ENCODE results near the gene ATG14. TPM values are rescaled to one million over a fixed set of nuclear protein-coding genes. Genes with fewer than 3 reads are reported as not detected.
A peak's percentile ranks its signal among the peaks of the same experiment; 100 is the strongest.

ATG14 gene
- polyA plus RNA-seq, 3 donors, result 1.8 to 6.8 (median 3.3) TPM

- Histone ChIP-seq H3K4me1 (ENCODE audit: control insufficient read depth in 1 of 2, insufficient read depth in 2 of 2, low read length in 2 of 2) (peaks cover 11 to 13% of the 10 kb centered on the region in 2 donors), H3K4me2 (replicated peaks; ENCODE audit: extremely low read depth, low read length, poor library complexity, severe bottlenecking) (no peak overlapping the region), H3K36me3 (replicated peaks in 1 of 2; ENCODE audit: control insufficient read depth in 1 of 2, insufficient read depth in 2 of 2, low read length in 2 of 2) (no peaks in the 10 kb centered on the region), H3K27me3 (ENCODE audit: control insufficient read depth in 2 of 2, insufficient read depth in 2 of 2, low read length in 2 of 2) (no peaks in the 10 kb centered on the region), H4K20me1 (ENCODE audit: insufficient read depth, low read length) (no peaks in the 10 kb centered on the region), H3K9ac (ENCODE audit: insufficient read depth, low read length, poor library complexity, severe bottlenecking) (no peak overlapping the region), H3K27ac (ENCODE audit: low read depth in 1 of 2, low read length in 2 of 2) (no peak overlapping the region), H3K9me3 (replicated peaks in 1 of 2; ENCODE audit: control insufficient read depth in 1 of 2, insufficient read depth in 1 of 2, low read length in 2 of 2) (no peaks in the 10 kb centered on the region), H3K4me3 (replicated peaks in 1 of 3; ENCODE audit: low read depth in 2 of 3, low read length in 3 of 3) (no peak overlapping the region), H2AFZ (ENCODE audit: insufficient read depth, low read depth, low read length, poor library complexity, severe bottlenecking) (no peak overlapping the region), H3K79me2 (ENCODE audit: insufficient read depth, low read length) (no peaks in the 10 kb centered on the region)
- H3K27ac Mint-ChIP-seq, result no peak overlapping the region
- H3K27me3 Mint-ChIP-seq (ENCODE audit: low read depth in 3 of 3), result peaks cover 0 to 4% (median 0%) of the 10 kb centered on the region in 3 donors
- no peaks in the 10 kb centered on the region for H3K36me3 Mint-ChIP-seq
- no peak for DNase-seq
- no peak for TF ChIP-seq CTCF (IDR thresholded peaks at IDR 0.05)
- intact Hi-C loops (cut with micrococcal nuclease), result loop anchor here (5.0 to 10.0 kb wide), 2 partner anchors 128 to 1025 kb away; no protein-coding TSS in a partner anchor
- no peaks in the 10 kb centered on the region for H3K9me3 Mint-ChIP-seq
- peaks cover 17% of the 10 kb centered on the region for H3K4me1 Mint-ChIP-seq
- no CpG with 5 or more reads among the region's 2 CpGs for WGBS (ENCODE audit: insufficient coverage)
- H3K4me3 Mint-ChIP-seq, result no peak overlapping the region
Observed at GRCh38 chr14:55446833-55447232, 35.2 kb upstream of the ATG14 start.

GRCh38 chr14:55446127-55446736 is 34.6 kb upstream of the ATG14 start:
- 41% methylated on average over 3 of the region's 5 CpGs for WGBS (ENCODE audit: insufficient coverage)
- peak; percentile 38 to 61 (median 49) for DNase-seq
- Histone ChIP-seq H3K27ac (ENCODE audit: low read depth in 1 of 2, low read length in 2 of 2) (no peak overlapping the region), H3K4me1 (ENCODE audit: control insufficient read depth in 1 of 2, insufficient read depth in 2 of 2, low read length in 2 of 2) (peaks cover 9 to 10% of the 10 kb centered on the region in 2 donors), H3K79me2 (ENCODE audit: insufficient read depth, low read length) (no peaks in the 10 kb centered on the region), H3K4me3 (replicated peaks in 1 of 3; ENCODE audit: low read depth in 2 of 3, low read length in 3 of 3) (no peak overlapping the region), H3K36me3 (replicated peaks in 1 of 2; ENCODE audit: control insufficient read depth in 1 of 2, insufficient read depth in 2 of 2, low read length in 2 of 2) (no peaks in the 10 kb centered on the region), H3K27me3 (ENCODE audit: control insufficient read depth in 2 of 2, insufficient read depth in 2 of 2, low read length in 2 of 2) (no peaks in the 10 kb centered on the region), H3K9ac (ENCODE audit: insufficient read depth, low read length, poor library complexity, severe bottlenecking) (no peak overlapping the region), H3K4me2 (replicated peaks; ENCODE audit: extremely low read depth, low read length, poor library complexity, severe bottlenecking) (no peak overlapping the region), H3K9me3 (replicated peaks in 1 of 2; ENCODE audit: control insufficient read depth in 1 of 2, insufficient read depth in 1 of 2, low read length in 2 of 2) (no peaks in the 10 kb centered on the region), H2AFZ (ENCODE audit: insufficient read depth, low read depth, low read length, poor library complexity, severe bottlenecking) (no peak overlapping the region), H4K20me1 (ENCODE audit: insufficient read depth, low read length) (no peaks in the 10 kb centered on the region)
- intact Hi-C loops (cut with micrococcal nuclease), result loop anchor here (5.0 to 10.0 kb wide), 2 partner anchors 129 to 1026 kb away; no protein-coding TSS in a partner anchor
- peak; percentile 82 for TF ChIP-seq CTCF (IDR thresholded peaks at IDR 0.05)
- Mint-ChIP-seq H3K4me3 (no peak overlapping the region), H3K27ac (no peak overlapping the region), H3K9me3 (no peaks in the 10 kb centered on the region), H3K27me3 (ENCODE audit: low read depth in 3 of 3) (peaks cover 0 to 3% (median 0%) of the 10 kb centered on the region in 3 donors), H3K4me1 (peaks cover 12% of the 10 kb centered on the region), H3K36me3 (no peaks in the 10 kb centered on the region)

Data from CD14-positive monocyte (primary cell).